Inflammatory macrophage treated with lipopolysaccharide for 4 hours (primary cell): Measurements from ENCODE around the gene TMEM94.

Source experiments
- DNase-seq: peaks from one replicate; pipeline ENCODE4 v3.0.0-alpha.2; 2020

TMEM94 gene

GRCh38 chr17:75530837-75531720 lies 74.6 kb downstream of the TMEM94 start:
- no peak for DNase-seq

GRCh38 chr17:75531721-75532072 lies 75.3 kb downstream of the TMEM94 start:
- no peak for DNase-seq

GRCh38 chr17:75535119-75535537 lies 78.7 kb downstream of the TMEM94 start:
- peak; percentile 28 for DNase-seq

GRCh38 chr17:75535871-75536270 lies 79.4 kb downstream of the TMEM94 start:
- no peak for DNase-seq

- DNase-seq = no peak
Observed at GRCh38 chr17:75536366-75536765, 79.9 kb downstream of the TMEM94 start.

- no peak for DNase-seq
Observed at GRCh38 chr17:75539967-75540729, 83.7 kb downstream of the TMEM94 start.

GRCh38 chr17:75540923-75541503 lies 84.6 kb downstream of the TMEM94 start:
- DNase-seq = no peak

GRCh38 chr17:75542229-75542628 lies 85.8 kb downstream of the TMEM94 start:
- DNase-seq = no peak

GRCh38 chr17:75542728-75543336 lies 86.4 kb downstream of the TMEM94 start:
- DNase-seq = no peak

- no peak for DNase-seq
Observed at GRCh38 chr17:75544250-75544649, 87.8 kb downstream of the TMEM94 start.

- DNase-seq = no peak
Observed at GRCh38 chr17:75546181-75546580, 89.7 kb downstream of the TMEM94 start.

GRCh38 chr17:75547091-75547490 lies 90.7 kb downstream of the TMEM94 start:
- DNase-seq = no peak

GRCh38 chr17:75548813-75549212 lies 92.4 kb downstream of the TMEM94 start:
- DNase-seq = no peak
